ENCODE data around the gene SLIT1.

The SLIT1 gene

DNA sequence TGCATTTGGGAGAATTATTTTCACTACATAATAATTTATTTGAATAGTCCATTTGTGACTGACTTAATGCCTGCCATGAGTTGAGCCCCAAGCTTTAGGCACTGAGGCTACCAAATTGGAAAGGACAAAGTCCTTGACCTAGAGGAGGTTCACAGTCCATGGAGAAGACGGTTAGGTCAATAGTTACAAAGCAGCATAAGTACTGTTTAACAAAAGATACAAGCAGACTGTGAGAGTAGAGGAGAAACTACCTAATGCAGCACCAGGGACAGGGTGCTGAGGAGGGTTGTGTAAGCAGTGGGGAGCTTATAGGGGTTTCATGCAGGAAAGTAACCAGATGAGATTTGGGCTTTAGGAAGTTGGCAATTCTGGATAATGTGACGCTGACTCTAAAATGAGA, 214.4 kb downstream of the SLIT1 start:
- TF ChIP-seq, protein P1, sequence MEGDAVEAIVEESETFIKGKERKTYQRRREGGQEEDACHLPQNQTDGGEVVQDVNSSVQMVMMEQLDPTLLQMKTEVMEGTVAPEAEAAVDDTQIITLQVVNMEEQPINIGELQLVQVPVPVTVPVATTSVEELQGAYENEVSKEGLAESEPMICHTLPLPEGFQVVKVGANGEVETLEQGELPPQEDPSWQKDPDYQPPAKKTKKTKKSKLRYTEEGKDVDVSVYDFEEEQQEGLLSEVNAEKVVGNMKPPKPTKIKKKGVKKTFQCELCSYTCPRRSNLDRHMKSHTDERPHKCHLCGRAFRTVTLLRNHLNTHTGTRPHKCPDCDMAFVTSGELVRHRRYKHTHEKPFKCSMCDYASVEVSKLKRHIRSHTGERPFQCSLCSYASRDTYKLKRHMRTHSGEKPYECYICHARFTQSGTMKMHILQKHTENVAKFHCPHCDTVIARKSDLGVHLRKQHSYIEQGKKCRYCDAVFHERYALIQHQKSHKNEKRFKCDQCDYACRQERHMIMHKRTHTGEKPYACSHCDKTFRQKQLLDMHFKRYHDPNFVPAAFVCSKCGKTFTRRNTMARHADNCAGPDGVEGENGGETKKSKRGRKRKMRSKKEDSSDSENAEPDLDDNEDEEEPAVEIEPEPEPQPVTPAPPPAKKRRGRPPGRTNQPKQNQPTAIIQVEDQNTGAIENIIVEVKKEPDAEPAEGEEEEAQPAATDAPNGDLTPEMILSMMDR (IDR thresholded peaks at IDR 0.05; ENCODE audit: low read depth, low read length) = no peak
- DNase-seq (ENCODE audit: low read depth in 2 of 2) = no peak
- no peak overlapping the region for H3K4me3 ChIP-seq (replicated peaks in 1 of 2; ENCODE audit: low read depth in 2 of 2, low read length in 2 of 2)

DNA sequence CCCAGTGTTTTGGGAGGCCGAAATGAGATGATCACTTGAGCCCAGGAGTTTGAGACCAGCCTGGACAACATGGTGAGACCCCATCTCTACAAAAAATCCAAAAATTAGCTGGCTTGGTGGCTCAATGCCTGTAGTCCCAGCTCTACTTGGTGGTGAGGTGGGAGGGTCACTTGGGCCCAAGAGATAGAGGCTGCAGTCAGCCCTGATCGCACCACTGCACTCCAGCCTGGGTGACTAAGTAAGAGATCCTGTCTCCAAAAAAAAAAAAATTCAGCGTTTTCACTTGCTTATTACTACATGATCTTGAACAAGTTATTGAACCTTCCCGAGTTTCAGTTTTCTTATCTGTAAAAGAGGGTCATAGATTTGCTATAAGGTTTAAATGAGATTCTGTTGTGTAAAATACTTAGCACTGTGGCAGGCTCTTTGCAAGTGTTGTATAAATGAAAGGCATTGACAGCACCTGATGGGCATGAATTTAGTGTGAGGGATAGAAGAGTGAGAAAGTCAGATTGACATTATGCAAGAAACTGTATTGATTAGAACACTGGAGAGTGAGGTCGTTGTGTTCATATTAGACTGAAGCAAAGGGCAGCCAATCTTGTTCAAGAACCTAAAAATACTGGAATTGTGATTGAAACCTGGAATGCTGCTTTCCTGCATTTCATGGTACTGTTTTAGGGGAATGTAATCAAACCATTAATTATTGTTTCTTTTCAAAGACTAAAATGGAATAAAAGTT, 216.9 kb downstream of the SLIT1 start:
- no peak for DNase-seq (ENCODE audit: low read depth in 2 of 2)
- no peak overlapping the region for H3K4me3 ChIP-seq (replicated peaks in 1 of 2; ENCODE audit: low read depth in 2 of 2, low read length in 2 of 2)
- TF ChIP-seq, protein P1 (IDR thresholded peaks at IDR 0.05; ENCODE audit: low read depth, low read length) = no peak

DNA sequence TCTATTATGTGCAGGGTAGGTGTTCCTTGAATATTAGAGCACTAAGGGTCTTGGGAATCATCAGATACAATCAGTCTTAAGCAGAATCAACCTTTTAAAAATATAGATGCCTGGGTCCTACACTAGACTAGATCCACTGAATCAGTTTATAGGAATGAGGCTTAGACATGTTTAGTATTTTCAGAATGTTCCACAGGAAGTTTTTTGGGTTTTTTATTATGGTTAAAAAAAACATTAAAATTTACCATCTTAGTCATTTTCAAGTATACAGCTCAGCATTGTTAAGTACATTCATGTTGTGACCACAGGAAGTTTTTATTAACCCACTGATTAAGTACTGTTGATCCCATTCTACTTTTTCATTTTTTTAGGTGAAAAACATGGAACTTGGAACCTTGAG, 217.9 kb downstream of the SLIT1 start:
- peak in 1 of 2 donors; percentile 60 for DNase-seq (ENCODE audit: low read depth in 2 of 2)
- TF ChIP-seq, protein P1 (IDR thresholded peaks at IDR 0.05; ENCODE audit: low read depth, low read length) = no peak
- no peak overlapping the region for H3K4me3 ChIP-seq (replicated peaks in 1 of 2; ENCODE audit: low read depth in 2 of 2, low read length in 2 of 2)

DNA sequence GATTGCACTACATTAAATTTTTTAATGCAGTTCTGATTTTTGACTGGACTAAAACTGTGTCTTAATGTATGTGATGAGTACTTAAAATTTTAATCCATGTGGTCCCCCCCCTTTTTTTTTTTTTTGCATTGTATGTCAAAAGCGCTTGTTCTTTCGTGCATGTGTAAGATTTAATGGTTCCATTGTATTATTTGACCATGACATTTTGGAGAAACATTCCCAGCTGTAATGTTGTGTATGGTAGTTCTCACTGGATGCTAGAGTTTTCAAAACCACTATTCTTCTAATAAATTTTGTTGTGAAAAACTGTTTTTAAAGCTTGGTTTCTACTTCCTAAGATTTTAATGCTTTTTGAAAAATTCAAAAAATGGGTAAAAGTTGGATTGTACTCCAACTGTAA, 221.6 kb downstream of the SLIT1 start:
- DNase-seq (ENCODE audit: low read depth in 2 of 2) = no peak
- no peak overlapping the region for H3K4me3 ChIP-seq (replicated peaks in 1 of 2; ENCODE audit: low read depth in 2 of 2, low read length in 2 of 2)
- TF ChIP-seq, protein P1 (IDR thresholded peaks at IDR 0.05; ENCODE audit: low read depth, low read length) = no peak

DNA sequence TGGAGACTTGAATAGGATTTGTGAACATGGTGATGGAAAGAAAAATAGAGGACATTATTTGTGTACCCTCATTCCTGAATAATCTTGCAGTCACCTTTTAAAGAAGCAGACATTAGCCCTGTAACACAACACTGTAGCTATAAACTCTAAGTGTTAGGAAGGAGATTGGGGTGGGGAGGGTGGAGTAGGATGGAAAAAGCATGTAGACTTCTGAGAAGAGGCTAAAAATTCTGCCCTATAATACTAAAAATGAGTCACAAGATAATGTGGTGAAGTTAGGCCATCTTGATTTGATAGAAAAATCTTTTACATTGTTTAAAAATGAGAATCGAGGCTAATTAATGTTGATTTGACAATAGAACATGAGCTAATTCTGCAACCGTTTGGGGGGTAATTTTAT, 224.9 kb downstream of the SLIT1 start:
- TF ChIP-seq, protein P1 (IDR thresholded peaks at IDR 0.05; ENCODE audit: low read depth, low read length) = no peak
- peak in 1 of 2 donors; percentile 10 for DNase-seq (ENCODE audit: low read depth in 2 of 2)
- no peak overlapping the region for H3K4me3 ChIP-seq (replicated peaks in 1 of 2; ENCODE audit: low read depth in 2 of 2, low read length in 2 of 2)

DNA sequence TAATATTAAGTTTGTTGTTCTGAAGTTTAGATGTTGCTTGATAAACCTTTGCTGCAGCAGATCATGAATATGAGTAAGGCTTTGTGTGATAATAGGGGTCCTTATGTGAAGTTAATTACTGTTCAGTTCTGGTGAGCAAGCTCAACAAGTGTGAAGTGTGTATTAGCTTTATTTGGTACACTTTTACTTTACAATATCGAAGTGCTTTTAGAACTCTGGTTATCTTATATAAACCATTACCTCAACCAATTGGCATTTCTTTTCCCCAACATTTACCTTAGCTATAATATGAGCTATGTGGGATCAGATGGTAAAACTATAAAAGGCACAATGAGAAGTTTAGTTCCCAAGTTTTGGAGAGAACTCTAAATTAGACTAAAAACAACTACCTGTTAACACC, 226.0 kb downstream of the SLIT1 start:
- no peak overlapping the region for H3K4me3 ChIP-seq (replicated peaks in 1 of 2; ENCODE audit: low read depth in 2 of 2, low read length in 2 of 2)
- no peak for DNase-seq (ENCODE audit: low read depth in 2 of 2)
- TF ChIP-seq, protein P1 (IDR thresholded peaks at IDR 0.05; ENCODE audit: low read depth, low read length) = no peak

DNA sequence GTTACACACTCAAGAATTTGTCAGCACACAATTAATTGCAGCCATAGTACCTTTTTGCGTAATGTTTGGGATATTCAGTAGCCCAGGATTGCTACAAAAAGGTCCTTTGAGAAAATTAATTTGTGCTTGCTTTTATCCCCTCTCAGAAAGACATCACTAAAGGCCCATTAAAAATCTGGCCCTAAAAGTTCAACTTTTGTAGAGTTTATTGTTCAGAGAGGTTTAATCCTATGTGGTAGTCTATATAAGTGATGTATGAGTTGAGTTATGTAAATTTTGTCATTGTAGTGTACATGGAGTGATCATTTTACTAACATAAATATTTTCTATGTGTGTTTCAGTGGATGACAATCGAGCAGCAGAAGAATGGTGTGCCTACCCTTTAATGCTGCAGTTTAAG, 227.7 kb downstream of the SLIT1 start:
- TF ChIP-seq, protein P1 (IDR thresholded peaks at IDR 0.05; ENCODE audit: low read depth, low read length) = no peak
- H3K4me3 ChIP-seq (replicated peaks in 1 of 2; ENCODE audit: low read depth in 2 of 2, low read length in 2 of 2) = no peak overlapping the region
- DNase-seq (ENCODE audit: low read depth in 2 of 2) = no peak
